HEK293 (cell line): ENCODE measurements around the gene CCDC116.

ENCODE experiments used
- CTCF ChIP-seq: fragments of 450-650 bp; formaldehyde crosslinking; IDR thresholded peaks from 2 replicates; pipeline ENCODE4 v1.5.1; 2016; ENCODE audit warnings: missing biosample characterization, missing genetic modification characterization
- HOXA7 ChIP-seq: sonication (generic); formaldehyde crosslinking; IDR thresholded peaks from 2 replicates; pipeline ENCODE4 v1.8.1; 2022; ENCODE audit warnings: missing genetic modification reagents, borderline replicate concordance
- REST ChIP-seq: fragments of 450-650 bp; formaldehyde crosslinking; IDR thresholded peaks from 2 replicates; pipeline ENCODE4 v1.5.1; 2016; ENCODE audit warnings: missing biosample characterization, missing genetic modification characterization
- ZNF2 ChIP-seq: fragments of 450-650 bp; formaldehyde crosslinking; IDR thresholded peaks from 2 replicates; pipeline ENCODE4 v1.5.1; 2016; ENCODE audit warnings: missing biosample characterization, missing genetic modification characterization
- ZNF24 ChIP-seq: fragments of 450-650 bp; formaldehyde crosslinking; IDR thresholded peaks from 2 replicates; pipeline ENCODE4 v1.5.1; 2016; ENCODE audit warnings: missing biosample characterization, missing genetic modification characterization
- ZNF311 ChIP-seq: fragments of 450-650 bp; formaldehyde crosslinking; IDR thresholded peaks from 2 replicates; pipeline ENCODE4 v1.5.1; 2017; ENCODE audit warnings: missing biosample characterization, missing genetic modification characterization, borderline replicate concordance
- ZNF324 ChIP-seq: fragments of 450-650 bp; formaldehyde crosslinking; IDR thresholded peaks from 2 replicates; pipeline ENCODE4 v1.5.1; 2016; ENCODE audit warnings: missing biosample characterization, missing genetic modification characterization

GRCh38 chr22:21646608-21647590, 14.3 kb downstream of the CCDC116 start:
- TF ChIP-seq ZNF24 (no peak), CTCF (tag by site-specific recombination) (peak; percentile 83), ZNF2 (tag by site-specific recombination) (no peak), ZNF324 (tag by site-specific recombination) (no peak), HOXA7 (no peak), REST (tag by site-specific recombination) (no peak), ZNF311 (no peak)
